Gastrocnemius medialis (tissue), 4 donors: ENCODE data around the gene LRP2BP.

Source experiments
- CTCF ChIP-seq, 5 experiments: fragments of 450-650 bp in 3 of 5; fragments of 200-600 bp in 2 of 5; sonication (generic) in 2 of 5; IDR thresholded peaks in 4 of 5; conservative IDR thresholded peaks in 1 of 5; 1 replicate in 4 of 5; 2 replicates in 1 of 5; pipeline ENCODE4 v1.5.1; 2016 to 2019; ENCODE audit warnings: antibody characterized with exemption in 5 of 5, mild to moderate bottlenecking in 3 of 5, moderate library complexity in 3 of 5
- POLR2A ChIP-seq, 2 donors: fragments of 450-650 bp; IDR thresholded peaks; one replicate each; pipeline ENCODE4 v1.6.1; 2017; ENCODE audit warnings: antibody characterized with exemption in 2 of 2, mild to moderate bottlenecking in 2 of 2, moderate library complexity in 2 of 2

DNA sequence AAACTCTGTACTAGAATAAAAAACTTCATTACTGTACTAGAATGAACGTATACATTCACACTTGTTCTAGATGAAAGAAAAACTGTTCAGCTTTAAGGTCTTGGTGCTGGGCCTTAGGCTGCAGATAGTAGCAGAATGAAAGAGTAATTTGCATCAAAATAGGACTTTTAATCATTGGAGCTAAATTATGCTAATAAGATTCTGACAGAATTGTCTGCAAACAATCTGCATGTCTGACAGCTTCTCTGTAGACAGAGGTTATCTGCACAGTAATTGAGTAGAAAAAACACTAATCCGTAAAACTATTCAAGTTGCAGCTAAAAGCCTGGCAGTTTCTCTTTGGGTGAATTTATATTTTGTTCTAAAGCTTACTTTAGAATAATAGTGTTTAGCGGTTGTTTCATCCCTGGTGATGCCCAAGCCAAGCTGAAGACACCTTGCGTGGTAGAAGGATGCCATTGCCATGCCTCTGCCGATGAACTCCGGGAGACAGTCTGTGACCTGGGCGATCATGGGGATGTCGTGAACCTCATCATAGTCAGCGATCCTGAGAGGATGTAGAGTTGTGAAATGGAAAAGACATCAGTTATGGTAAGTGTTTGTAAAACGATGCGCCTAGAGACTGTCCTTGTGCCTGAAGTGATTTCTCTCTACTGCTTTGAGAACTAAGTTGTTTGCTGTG, 25.3 kb downstream of the LRP2BP start:
- TF ChIP-seq CTCF (IDR thresholded peaks at IDR 0.05 in 4 of 5, conservative IDR thresholded peaks at IDR 0.05 in 1 of 5): no peak
- TF ChIP-seq POLR2A (IDR thresholded peaks at IDR 0.05): no peak
